GM12878 (cell line): ENCODE results near the gene PJA1. TPM values are rescaled to one million over a fixed set of nuclear protein-coding genes. Genes with fewer than 3 reads are reported as not detected.

Source experiments
- CHD4 ChIP-seq: fragments of 200-600 bp; sonication (generic); IDR thresholded peaks from 2 replicates; pipeline ENCODE4 v1.6.1; 2016; ENCODE audit warnings: mild to moderate bottlenecking
- E4F1 ChIP-seq: fragments of 450-650 bp; IDR thresholded peaks from 2 replicates; pipeline ENCODE4 v1.6.1; 2018; ENCODE audit warnings: borderline replicate concordance, mild to moderate bottlenecking; ENCODE audit not compliant: partially characterized antibody
- KLF5 ChIP-seq: fragments of 450-650 bp; IDR thresholded peaks from 2 replicates; pipeline ENCODE4 v1.6.1; 2014; ENCODE audit warnings: mild to moderate bottlenecking; ENCODE audit not compliant: partially characterized antibody
- NR2F1 ChIP-seq: fragments of 450-650 bp; conservative IDR thresholded peaks from 2 replicates; pipeline ENCODE4 v1.6.1; 2017; ENCODE audit warnings: mild to moderate bottlenecking
- RBBP5 ChIP-seq: fragments of 200-600 bp; sonication (generic); conservative IDR thresholded peaks from 2 replicates; pipeline ENCODE4 v1.6.1; 2016
- SUZ12 ChIP-seq: fragments of 200-600 bp; sonication (generic); IDR thresholded peaks from one replicate; pipeline ENCODE4 v1.6.1; 2018; ENCODE audit warnings: antibody characterized with exemption, mild to moderate bottlenecking; ENCODE audit not compliant: unreplicated experiment
- TCF3 ChIP-seq: IDR thresholded peaks from 2 replicates; pipeline ENCODE4 v1.6.1; 2012; ENCODE audit warnings: low read depth, mild to moderate bottlenecking, low read length, borderline replicate concordance; ENCODE audit not compliant: insufficient read depth
- ZNF274 ChIP-seq: IDR thresholded peaks from one replicate; pipeline ENCODE4 v1.8.0; 2011; ENCODE audit not compliant: insufficient read length, insufficient read depth
- polyA plus RNA-seq, 11 experiments: library from polyadenylated mRNA; depleted of rRNA in 4 of 11; unstranded in 6 of 11; stranded (reverse) in 5 of 11; fragments of >200 nt; fragmentation: Nextera tagmentation in 4 of 11; fragmentation: Illumina TruSeq in 1 of 11; extraction: Ambion mirVana in 4 of 11; extraction: Trizol in 1 of 11; gene quantifications; 1 replicate in 1 of 11; 2 replicates in 10 of 11; pipeline versions ENCODE4 v1.2.1 to v1.2.3, GENCODE V29; 2011 to 2016; ENCODE audit warnings: inconsistent platforms in 2 of 11, missing spikeins in 2 of 11, low read depth in 1 of 11
- total RNA-seq, 4 experiments: library from RNA; depleted of rRNA in 3 of 4; stranded (reverse); fragments of >200 nt in 3 of 4; fragmentation: Illumina TruSeq in 1 of 4; extraction: Trizol in 1 of 4; gene quantifications; 2 replicates each; pipeline versions ENCODE4 v1.2.1 to v1.2.3, GENCODE V29; 2013 to 2021
- TF ChIP-seq, protein P1 (sequence below): fragments of 450-650 bp; IDR thresholded peaks from 2 replicates; pipeline ENCODE4 v1.6.1; 2016; ENCODE audit warnings: mild to moderate bottlenecking

Gene PJA1
- total and polyA plus RNA-seq, 10 of the 15 experiments (the other 5 are each of a cell fraction or from before 2014, with no cell fraction given) = 5.2 to 19.5 (median 10.8) TPM

- TF ChIP-seq RBBP5 = no peak
- no peak for TF ChIP-seq E4F1
- TF ChIP-seq NR2F1 = no peak
- TF ChIP-seq KLF5 = no peak
- TF ChIP-seq TCF3 = no peak
- no peak for TF ChIP-seq CHD4
- TF ChIP-seq ZNF274 = no peak
- no peak for TF ChIP-seq SUZ12
- TF ChIP-seq, protein P1, sequence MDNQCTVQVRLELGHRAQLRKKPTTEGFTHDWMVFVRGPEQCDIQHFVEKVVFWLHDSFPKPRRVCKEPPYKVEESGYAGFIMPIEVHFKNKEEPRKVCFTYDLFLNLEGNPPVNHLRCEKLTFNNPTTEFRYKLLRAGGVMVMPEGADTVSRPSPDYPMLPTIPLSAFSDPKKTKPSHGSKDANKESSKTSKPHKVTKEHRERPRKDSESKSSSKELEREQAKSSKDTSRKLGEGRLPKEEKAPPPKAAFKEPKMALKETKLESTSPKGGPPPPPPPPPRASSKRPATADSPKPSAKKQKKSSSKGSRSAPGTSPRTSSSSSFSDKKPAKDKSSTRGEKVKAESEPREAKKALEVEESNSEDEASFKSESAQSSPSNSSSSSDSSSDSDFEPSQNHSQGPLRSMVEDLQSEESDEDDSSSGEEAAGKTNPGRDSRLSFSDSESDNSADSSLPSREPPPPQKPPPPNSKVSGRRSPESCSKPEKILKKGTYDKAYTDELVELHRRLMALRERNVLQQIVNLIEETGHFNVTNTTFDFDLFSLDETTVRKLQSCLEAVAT = no peak
These were observed 41.8 kb downstream of the PJA1 start (continued) for GRCh38 chrX:69123481-69123880.
